Small intestine (tissue), 7 donors: Measurements from ENCODE around the gene CRACR2B. TPM values are rescaled to one million over a fixed set of nuclear protein-coding genes. Genes with fewer than 3 reads are reported as not detected.
A peak's percentile ranks its signal among the peaks of the same experiment; 100 is the strongest.

ENCODE experiments used
- DNase-seq, 2 donors: peaks; one replicate each; pipeline versions ENCODE4 v3.0.0 to v3.0.0-alpha.2; 2013
- FAIRE-seq: peaks from 2 replicates; lab custom pipeline; 2012; peaks lifted over from hg19 to GRCh38; lab: Jason Lieb, UNC
- H3K27ac ChIP-seq, 3 donors: one replicate each; pipeline ENCODE4 v1.5.1; 2013; ENCODE audit warnings: low read length in 2 of 3, mild to moderate bottlenecking in 2 of 3, control low read depth in 1 of 3, inconsistent platforms in 1 of 3, low read depth in 1 of 3, moderate library complexity in 1 of 3
- H3K27me3 ChIP-seq, 3 donors: one replicate each; pipeline ENCODE4 v1.6.1; 2013; ENCODE audit warnings: low read length in 3 of 3, inconsistent platforms in 1 of 3; ENCODE audit not compliant: control insufficient read depth in 3 of 3, insufficient read depth in 3 of 3
- H3K36me3 ChIP-seq, 3 donors: one replicate each; pipeline ENCODE4 v1.6.1; 2013; ENCODE audit warnings: low read length in 3 of 3, inconsistent platforms in 1 of 3, low read depth in 1 of 3, mild to moderate bottlenecking in 1 of 3, moderate library complexity in 1 of 3; ENCODE audit not compliant: control insufficient read depth in 3 of 3, insufficient read depth in 2 of 3
- H3K4me1 ChIP-seq, 3 donors: one replicate each; pipeline ENCODE4 v1.6.1; 2013; ENCODE audit warnings: low read length in 2 of 3, inconsistent platforms in 1 of 3, low read depth in 1 of 3, mild to moderate bottlenecking in 1 of 3, moderate library complexity in 1 of 3; ENCODE audit not compliant: control insufficient read depth in 3 of 3, insufficient read depth in 2 of 3
- H3K4me3 ChIP-seq, 3 donors: one replicate each; pipeline ENCODE4 v1.5.1; 2013; ENCODE audit warnings: low read length in 3 of 3, control low read depth in 1 of 3, inconsistent platforms in 1 of 3, low read depth in 1 of 3, mild to moderate bottlenecking in 1 of 3, moderate library complexity in 1 of 3
- H3K9me3 ChIP-seq, 2 donors: one replicate each; pipeline ENCODE4 v1.6.1; 2013; ENCODE audit warnings: low read depth in 1 of 2, low read length in 1 of 2; ENCODE audit not compliant: control insufficient read depth in 2 of 2, insufficient read depth in 1 of 2
- WGBS, 3 donors: extraction: QIAGEN DNeasy Blood & Tissue Kit; methylation state at CpG; one replicate each; pipeline ENCODE4 v1.1.7; 2013; 5-methylcytosine and 5-hydroxymethylcytosine counted together
- polyA plus RNA-seq, 4 donors: library from polyadenylated mRNA; stranded (reverse) in 3 of 4; unstranded in 1 of 4; fragments of 200-250 nt in 3 of 4; fragments of 120-200 nt in 1 of 4; gene quantifications; one replicate each; pipeline versions ENCODE4 v1.2.1 to v1.2.3, GENCODE V29; 2013
- donor health status: healthy with polysubstance abuse.
- donor health status: control.
- donor health status: control.
- donor health status: Bipolar disorder and iron deficiency.
- donor health status: healthy.

The CRACR2B gene
- polyA plus RNA-seq, 4 donors: 38.7 to 88.8 (median 65.2) TPM

- FAIRE-seq (no peak), DNase-seq (no peak)
- H3K27me3 ChIP-seq: peaks cover 0 to 32% (median 0%) of the 10 kb centered on the region in 3 donors
- H3K27ac ChIP-seq: no peak overlapping the region
- WGBS, 3 donors: 83 to 88% (median 87%) methylated on average over 22 to 24 of the region's 24 CpGs
- no peak overlapping the region for H3K4me3 ChIP-seq
- no peaks in the 10 kb centered on the region for H3K9me3 ChIP-seq
- peaks cover 0 to 29% (median 0%) of the 10 kb centered on the region in 3 donors for H3K36me3 ChIP-seq
- H3K4me1 ChIP-seq: peaks cover 0 to 19% (median 0%) of the 10 kb centered on the region in 3 donors
Measured at GRCh38 chr11:787084-787675, 40.5 kb upstream of the CRACR2B start.

- H3K9me3 ChIP-seq: no peaks in the 10 kb centered on the region
- FAIRE-seq: no peak
- peaks cover 0 to 37% (median 5%) of the 10 kb centered on the region in 3 donors for H3K36me3 ChIP-seq
- H3K4me3 ChIP-seq: no peak overlapping the region
- H3K4me1 ChIP-seq: peaks cover 0 to 15% (median 0%) of the 10 kb centered on the region in 3 donors
- no peak overlapping the region for H3K27ac ChIP-seq
- no peak for DNase-seq
- H3K27me3 ChIP-seq: peaks cover 0 to 32% (median 0%) of the 10 kb centered on the region in 3 donors
- WGBS, 3 donors: 17 to 57% (median 24%) methylated on average over 24 to 28 of the region's 28 CpGs
Measured at GRCh38 chr11:788009-788640, 39.6 kb upstream of the CRACR2B start.

GRCh38 chr11:788953-789940 lies 38.5 kb upstream of the CRACR2B start:
- FAIRE-seq: no peak
- DNase-seq: no peak
- no peak overlapping the region for H3K27ac ChIP-seq
- peaks cover 0 to 46% (median 5%) of the 10 kb centered on the region in 3 donors for H3K36me3 ChIP-seq
- H3K4me1 ChIP-seq: peaks cover 0 to 11% (median 0%) of the 10 kb centered on the region in 3 donors
- H3K9me3 ChIP-seq: no peaks in the 10 kb centered on the region
- no peak overlapping the region for H3K4me3 ChIP-seq
- WGBS, 3 donors: 15 to 31% (median 18%) methylated on average over 29 to 31 of the region's 31 CpGs
- H3K27me3 ChIP-seq: peaks cover 0 to 32% (median 0%) of the 10 kb centered on the region in 3 donors

- Histone ChIP-seq H3K4me3 (no peak within 1 kb of the TSS), H3K27me3 (peaks cover 0 to 32% (median 0%) of the 10 kb centered on the region in 3 donors), H3K9me3 (no peaks in the 10 kb centered on the region), H3K27ac (no peak within 1 kb of the TSS), H3K36me3 (peaks cover 0 to 49% (median 5%) of the 10 kb centered on the region in 3 donors), H3K4me1 (peaks cover 0 to 16% (median 0%) of the 10 kb centered on the region in 3 donors)
- 3 to 5% (median 4%) methylated on average over 20 to 44 of the region's 44 CpGs for WGBS, 3 donors
- DNase-seq (peak in 1 of 2 donors; percentile 45), FAIRE-seq (no peak)
Measured at GRCh38 chr11:789943-790342, 37.8 kb upstream of the CRACR2B start, which contains the start of gene CEND1. Gene CEND1, minus strand, starts transcription at chr11:790090. Its CDS starts 1,514 bp downstream, at chr11:788576.

- FAIRE-seq (no peak), DNase-seq (no peak)
- 63 to 71% (median 67%) methylated on average over 14 to 18 of the region's 18 CpGs for WGBS, 3 donors
- peaks cover 0 to 32% (median 0%) of the 10 kb centered on the region in 3 donors for H3K27me3 ChIP-seq
- peaks cover 0 to 26% (median 4%) of the 10 kb centered on the region in 3 donors for H3K4me1 ChIP-seq
- H3K9me3 ChIP-seq: no peaks in the 10 kb centered on the region
- H3K4me3 ChIP-seq: no peak overlapping the region
- no peak overlapping the region for H3K27ac ChIP-seq
- peaks cover 0 to 49% (median 5%) of the 10 kb centered on the region in 3 donors for H3K36me3 ChIP-seq
Measured at GRCh38 chr11:790721-791564, 36.8 kb upstream of the CRACR2B start.

GRCh38 chr11:791658-792534 lies 35.8 kb upstream of the CRACR2B start:
- WGBS, 3 donors: 93 to 94% (median 93%) methylated on average over 39 to 49 of the region's 49 CpGs
- H3K4me3 ChIP-seq: no peak overlapping the region
- no peak overlapping the region for H3K27ac ChIP-seq
- H3K36me3 ChIP-seq: peaks cover 0 to 46% (median 5%) of the 10 kb centered on the region in 3 donors
- FAIRE-seq (no peak), DNase-seq (no peak)
- H3K4me1 ChIP-seq: peaks cover 3 to 34% (median 8%) of the 10 kb centered on the region in 3 donors
- H3K27me3 ChIP-seq: peaks cover 0 to 32% (median 0%) of the 10 kb centered on the region in 3 donors
- no peaks in the 10 kb centered on the region for H3K9me3 ChIP-seq

- DNase-seq: no peak
- WGBS, 3 donors: 94 to 96% (median 94%) methylated on average over 9 to 15 of the region's 15 CpGs
- Histone ChIP-seq H3K4me3 (no peak overlapping the region), H3K4me1 (peaks cover 3 to 37% (median 10%) of the 10 kb centered on the region in 3 donors), H3K27me3 (peaks cover 0 to 32% (median 0%) of the 10 kb centered on the region in 3 donors), H3K27ac (no peak overlapping the region), H3K9me3 (no peaks in the 10 kb centered on the region), H3K36me3 (peaks cover 0 to 44% (median 5%) of the 10 kb centered on the region in 3 donors)
- no peak for FAIRE-seq
Measured at GRCh38 chr11:792535-792821, 35.2 kb upstream of the CRACR2B start.
